C4-2B (cell line): ENCODE measurements around the gene MTM1.

Experiments
- H3K27ac ChIP-seq: fragments of 450-650 bp; 2 replicates; pipeline ENCODE4 v1.5.1; 2017
- ZFX ChIP-seq: fragments of 450-650 bp; IDR thresholded peaks from 2 replicates; pipeline ENCODE4 v1.6.1; 2017
- TF ChIP-seq, protein P1 (sequence below): fragments of 450-650 bp; conservative IDR thresholded peaks from 2 replicates; pipeline ENCODE4 v1.5.1; 2017; ENCODE audit warnings: mild to moderate bottlenecking

The MTM1 gene

GRCh38 chrX:150544222-150544787 is 24.1 kb upstream of the MTM1 start:
- TF ChIP-seq, protein P1, sequence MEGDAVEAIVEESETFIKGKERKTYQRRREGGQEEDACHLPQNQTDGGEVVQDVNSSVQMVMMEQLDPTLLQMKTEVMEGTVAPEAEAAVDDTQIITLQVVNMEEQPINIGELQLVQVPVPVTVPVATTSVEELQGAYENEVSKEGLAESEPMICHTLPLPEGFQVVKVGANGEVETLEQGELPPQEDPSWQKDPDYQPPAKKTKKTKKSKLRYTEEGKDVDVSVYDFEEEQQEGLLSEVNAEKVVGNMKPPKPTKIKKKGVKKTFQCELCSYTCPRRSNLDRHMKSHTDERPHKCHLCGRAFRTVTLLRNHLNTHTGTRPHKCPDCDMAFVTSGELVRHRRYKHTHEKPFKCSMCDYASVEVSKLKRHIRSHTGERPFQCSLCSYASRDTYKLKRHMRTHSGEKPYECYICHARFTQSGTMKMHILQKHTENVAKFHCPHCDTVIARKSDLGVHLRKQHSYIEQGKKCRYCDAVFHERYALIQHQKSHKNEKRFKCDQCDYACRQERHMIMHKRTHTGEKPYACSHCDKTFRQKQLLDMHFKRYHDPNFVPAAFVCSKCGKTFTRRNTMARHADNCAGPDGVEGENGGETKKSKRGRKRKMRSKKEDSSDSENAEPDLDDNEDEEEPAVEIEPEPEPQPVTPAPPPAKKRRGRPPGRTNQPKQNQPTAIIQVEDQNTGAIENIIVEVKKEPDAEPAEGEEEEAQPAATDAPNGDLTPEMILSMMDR: no peak
- TF ChIP-seq ZFX: no peak

GRCh38 chrX:150544835-150545770 is 23.3 kb upstream of the MTM1 start:
- no peak for TF ChIP-seq ZFX
- TF ChIP-seq, protein P1: no peak
- H3K27ac ChIP-seq: no peak overlapping the region

More at GRCh38 chrX:150544222-150544787, 24.1 kb upstream of the MTM1 start:
- no peak overlapping the region for H3K27ac ChIP-seq

- H3K27ac ChIP-seq: no peak overlapping the region
- TF ChIP-seq, protein P1: no peak
- no peak for TF ChIP-seq ZFX
Observed at GRCh38 chrX:150546711-150547153, 21.7 kb upstream of the MTM1 start.

- no peak overlapping the region for H3K27ac ChIP-seq
- TF ChIP-seq, protein P1: no peak
Observed at GRCh38 chrX:150547375-150548115, 20.9 kb upstream of the MTM1 start.

- no peak overlapping the region for H3K27ac ChIP-seq
- no peak for TF ChIP-seq ZFX
- TF ChIP-seq, protein P1: no peak
Observed at GRCh38 chrX:150548251-150548650, 20.2 kb upstream of the MTM1 start.

DNA sequence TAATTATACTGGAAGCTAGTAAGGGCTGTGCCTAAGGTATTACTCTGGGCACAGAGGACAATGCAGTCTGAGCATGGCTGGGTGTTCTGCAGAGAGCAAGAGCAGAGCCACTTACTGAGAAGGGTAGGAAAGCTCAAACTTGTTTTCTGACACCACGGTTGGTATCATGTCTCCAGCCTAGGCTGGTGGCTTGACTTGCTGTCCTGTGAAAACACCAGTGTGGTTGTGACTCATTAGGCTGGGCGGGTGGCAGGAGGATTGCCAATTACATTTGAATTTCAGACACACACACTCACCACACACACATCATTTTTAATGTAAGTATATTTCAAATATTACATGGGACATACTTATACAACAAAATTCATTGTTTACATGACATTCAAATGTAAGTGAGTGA is 19.7 kb upstream of the MTM1 start:
- no peak overlapping the region for H3K27ac ChIP-seq
- TF ChIP-seq, protein P1: no peak
- TF ChIP-seq ZFX: no peak
